ENCODE results near the gene RETREG2. TPM values are rescaled to one million over a fixed set of nuclear protein-coding genes. Genes with fewer than 3 reads are reported as not detected.
A peak's percentile ranks its signal among the peaks of the same experiment; 100 is the strongest.

Gene RETREG2
- total RNA-seq, 1 donor from 2014 or later: 32.9 TPM

GRCh38 chr2:219206328-219207133 lies 28.5 kb downstream of the RETREG2 start, which contains the start of gene ZFAND2B:
Gene ZFAND2B, plus strand, starts transcription at chr2:219206782. Its CDS starts 206 bp downstream, at chr2:219206988.
- no peak within 1 kb of the TSS for H3K27ac ChIP-seq
- H3K27me3 Mint-ChIP-seq (ENCODE audit: insufficient read depth, low read depth): peaks cover 2% of the 10 kb centered on the region
- H3K4me1 ChIP-seq: peaks cover 7% of the 10 kb centered on the region
- H2AFZ ChIP-seq (replicated peaks): peak within 1 kb of the TSS; percentile 88
- peaks cover 2% of the 10 kb centered on the region for H3K36me3 Mint-ChIP-seq
- H3K4me1 Mint-ChIP-seq: peaks cover 19% of the 10 kb centered on the region
- peak within 1 kb of the TSS; percentile 76 for H3K4me2 ChIP-seq
- TF ChIP-seq EZH2 (IDR thresholded peaks at IDR 0.05) (no peak), CTCF (IDR thresholded peaks at IDR 0.05) (no peak), EZH2phosphoT487 (IDR thresholded peaks at IDR 0.05) (no peak)
- H4K20me1 ChIP-seq (ENCODE audit: low read depth): no peaks in the 10 kb centered on the region
- no peak within 1 kb of the TSS for H3K9ac ChIP-seq
- H3K4me3 ChIP-seq: peak within 1 kb of the TSS; percentile 66
- H3K9me3 ChIP-seq (ENCODE audit: low read depth): no peaks in the 10 kb centered on the region
- peak within 1 kb of the TSS; percentile 94 for H3K27ac Mint-ChIP-seq
- H3F3A ChIP-seq (ENCODE audit: low read depth): peaks cover 26% of the 10 kb centered on the region
- peaks cover 4% of the 10 kb centered on the region for H3K9me3 Mint-ChIP-seq
- no peaks in the 10 kb centered on the region for H3K36me3 ChIP-seq
- H3K4me3 Mint-ChIP-seq: peak within 1 kb of the TSS; percentile 95
- peak; percentile 99 for DNase-seq (ENCODE audit: low spot score)
- no peaks in the 10 kb centered on the region for H3K79me2 ChIP-seq (ENCODE audit: low read depth)
- H3K27me3 ChIP-seq: no peaks in the 10 kb centered on the region

GRCh38 chr2:219207134-219207883 lies 29.2 kb downstream of the RETREG2 start:
- no peak for TF ChIP-seq EZH2 (IDR thresholded peaks at IDR 0.05)
- TF ChIP-seq EZH2phosphoT487 (IDR thresholded peaks at IDR 0.05): no peak
- TF ChIP-seq CTCF (IDR thresholded peaks at IDR 0.05): no peak
- Histone ChIP-seq H3K79me2 (ENCODE audit: low read depth) (no peaks in the 10 kb centered on the region), H3K4me2 (peak overlapping the region; percentile 76), H3K9me3 (ENCODE audit: low read depth) (no peaks in the 10 kb centered on the region), H3K4me3 (peak overlapping the region; percentile 66), H3K9ac (no peak overlapping the region), H3K27me3 (no peaks in the 10 kb centered on the region), H2AFZ (replicated peaks) (peak overlapping the region; percentile 20), H4K20me1 (ENCODE audit: low read depth) (no peaks in the 10 kb centered on the region), H3K36me3 (no peaks in the 10 kb centered on the region), H3F3A (ENCODE audit: low read depth) (peaks cover 26% of the 10 kb centered on the region), H3K27ac (no peak overlapping the region), H3K4me1 (peaks cover 7% of the 10 kb centered on the region)
- peaks cover 4% of the 10 kb centered on the region for H3K9me3 Mint-ChIP-seq
- no peak overlapping the region for H3K27ac Mint-ChIP-seq
- no peak for DNase-seq (ENCODE audit: low spot score)
- H3K27me3 Mint-ChIP-seq (ENCODE audit: insufficient read depth, low read depth): peaks cover 5% of the 10 kb centered on the region
- H3K4me1 Mint-ChIP-seq: peaks cover 19% of the 10 kb centered on the region
- H3K4me3 Mint-ChIP-seq: peak overlapping the region; percentile 95
- H3K36me3 Mint-ChIP-seq: peaks cover 4% of the 10 kb centered on the region

GRCh38 chr2:219207884-219208740 lies 30.0 kb downstream of the RETREG2 start:
- no peak overlapping the region for H3K27ac Mint-ChIP-seq
- DNase-seq (ENCODE audit: low spot score): no peak
- Histone ChIP-seq H3K4me3 (peak overlapping the region; percentile 66), H3F3A (ENCODE audit: low read depth) (peaks cover 26% of the 10 kb centered on the region), H3K79me2 (ENCODE audit: low read depth) (no peaks in the 10 kb centered on the region), H3K36me3 (no peaks in the 10 kb centered on the region), H3K27me3 (no peaks in the 10 kb centered on the region), H3K9me3 (ENCODE audit: low read depth) (no peaks in the 10 kb centered on the region), H3K9ac (no peak overlapping the region), H4K20me1 (ENCODE audit: low read depth) (no peaks in the 10 kb centered on the region), H3K4me2 (peak overlapping the region; percentile 76), H3K4me1 (peaks cover 7% of the 10 kb centered on the region), H3K27ac (no peak overlapping the region), H2AFZ (replicated peaks) (no peak overlapping the region)
- H3K4me1 Mint-ChIP-seq: peaks cover 19% of the 10 kb centered on the region
- H3K36me3 Mint-ChIP-seq: peaks cover 5% of the 10 kb centered on the region
- H3K4me3 Mint-ChIP-seq: peak overlapping the region; percentile 95
- no peak for TF ChIP-seq CTCF (IDR thresholded peaks at IDR 0.05)
- no peak for TF ChIP-seq EZH2phosphoT487 (IDR thresholded peaks at IDR 0.05)
- TF ChIP-seq EZH2 (IDR thresholded peaks at IDR 0.05): no peak
- H3K27me3 Mint-ChIP-seq (ENCODE audit: insufficient read depth, low read depth): peaks cover 3% of the 10 kb centered on the region
- peaks cover 4% of the 10 kb centered on the region for H3K9me3 Mint-ChIP-seq

Data from neural progenitor cell (in vitro differentiated cells).